HEK293 (cell line): ENCODE measurements around the gene CIROP.
A peak's percentile ranks its signal among the peaks of the same experiment; 100 is the strongest.

Experiments used
- CTCF ChIA-PET: fragments of 350-600 bp; formaldehyde crosslinking; extraction: SDS; loops from one replicate; lab custom pipeline; 2021; ENCODE audit warnings: antibody characterized with exemption; lab: Yijun Ruan, JAX
- POLR2A ChIA-PET: fragments of 300-600 bp; formaldehyde crosslinking; extraction: SDS; loops from one replicate; lab custom pipeline; 2020; ENCODE audit warnings: antibody characterized with exemption, inconsistent platforms; lab: Yijun Ruan, JAX
- H3K27ac ChIP-seq: fragments of 200-500 bp; sonication (Bioruptor generic); 2 replicates; pipeline ENCODE4 v1.5.1; 2014; ENCODE audit warnings: low read depth, low read length, control low read depth, inconsistent platforms; ENCODE audit errors: extremely low read depth
- H3K36me3 ChIP-seq, 2 experiments: fragments of 200-500 bp in 1 of 2; sonication (Bioruptor generic) in 1 of 2; 1 replicate in 1 of 2; 2 replicates in 1 of 2; pipeline ENCODE4 v1.5.1; 2014 to 2017; ENCODE audit warnings: inconsistent platforms in 2 of 2, low read length in 2 of 2; ENCODE audit not compliant: control insufficient read depth in 2 of 2, insufficient read depth in 1 of 2
- H3K4me1 ChIP-seq: fragments of 200-500 bp; sonication (Bioruptor generic); 2 replicates; pipeline ENCODE4 v1.5.1; 2014; ENCODE audit warnings: mild to moderate bottlenecking, low read length, inconsistent platforms; ENCODE audit not compliant: control insufficient read depth, insufficient read depth
- H3K4me3 ChIP-seq: 2 replicates; pipeline ENCODE4 v1.5.1; 2011; ENCODE audit warnings: low read depth, mild to moderate bottlenecking, control low read depth, low read length, moderate library complexity
- H3K9me3 ChIP-seq: fragments of 200-500 bp; sonication (Bioruptor generic); 2 replicates; pipeline ENCODE4 v1.5.1; 2014; ENCODE audit warnings: low read depth, low read length, inconsistent platforms; ENCODE audit not compliant: control insufficient read depth, insufficient read depth
- FEZF1 ChIP-seq: fragments of 450-650 bp; formaldehyde crosslinking; IDR thresholded peaks from 2 replicates; pipeline ENCODE4 v1.5.1; 2016; ENCODE audit warnings: missing biosample characterization, missing genetic modification characterization
- OVOL3 ChIP-seq: fragments of 450-650 bp; formaldehyde crosslinking; IDR thresholded peaks from 2 replicates; pipeline ENCODE4 v1.5.1; 2016; ENCODE audit warnings: missing biosample characterization, missing genetic modification characterization
- PRDM10 ChIP-seq: fragments of 450-650 bp; formaldehyde crosslinking; IDR thresholded peaks from 2 replicates; pipeline ENCODE4 v1.5.1; 2016; ENCODE audit warnings: missing biosample characterization, missing genetic modification characterization
- SCRT1 ChIP-seq: fragments of 450-650 bp; formaldehyde crosslinking; IDR thresholded peaks from 2 replicates; pipeline ENCODE4 v1.5.1; 2016; ENCODE audit warnings: missing biosample characterization, missing genetic modification characterization, borderline replicate concordance
- TSHZ1 ChIP-seq: fragments of 450-650 bp; formaldehyde crosslinking; IDR thresholded peaks from 2 replicates; pipeline ENCODE4 v1.5.1; 2016; ENCODE audit warnings: missing biosample characterization, missing genetic modification characterization, borderline replicate concordance
- WT1 ChIP-seq: fragments of 450-650 bp; formaldehyde crosslinking; IDR thresholded peaks from 2 replicates; pipeline ENCODE4 v1.5.1; 2016; ENCODE audit warnings: missing biosample characterization, missing genetic modification characterization
- ZBTB44 ChIP-seq: fragments of 450-650 bp; IDR thresholded peaks from 2 replicates; pipeline ENCODE4 v1.5.1; 2018; ENCODE audit warnings: missing biosample characterization, mild to moderate bottlenecking, missing genetic modification characterization
- ZIC2 ChIP-seq: fragments of 450-650 bp; formaldehyde crosslinking; IDR thresholded peaks from 2 replicates; pipeline ENCODE4 v1.5.1; 2016; ENCODE audit warnings: missing biosample characterization, missing genetic modification characterization
- ZNF138 ChIP-seq: fragments of 450-650 bp; formaldehyde crosslinking; IDR thresholded peaks from 2 replicates; pipeline ENCODE4 v1.5.1; 2016; ENCODE audit warnings: missing biosample characterization, missing genetic modification characterization, borderline replicate concordance
- ZNF157 ChIP-seq: fragments of 450-650 bp; formaldehyde crosslinking; IDR thresholded peaks from 2 replicates; pipeline ENCODE4 v1.5.1; 2016; ENCODE audit warnings: missing biosample characterization, missing genetic modification characterization
- ZNF175 ChIP-seq: fragments of 450-650 bp; formaldehyde crosslinking; IDR thresholded peaks from 2 replicates; pipeline ENCODE4 v1.5.1; 2016; ENCODE audit warnings: missing biosample characterization, missing genetic modification characterization
- ZNF26 ChIP-seq: fragments of 450-650 bp; formaldehyde crosslinking; IDR thresholded peaks from 2 replicates; pipeline ENCODE4 v1.5.1; 2016; ENCODE audit warnings: missing biosample characterization, missing genetic modification characterization
- ZNF366 ChIP-seq: fragments of 450-650 bp; formaldehyde crosslinking; conservative IDR thresholded peaks from 2 replicates; pipeline ENCODE4 v1.5.1; 2016; ENCODE audit warnings: missing biosample characterization, missing genetic modification characterization
- ZNF530 ChIP-seq: fragments of 450-650 bp; formaldehyde crosslinking; IDR thresholded peaks from 2 replicates; pipeline ENCODE4 v1.5.1; 2016; ENCODE audit warnings: low read depth, missing biosample characterization, missing genetic modification characterization
- ZNF571 ChIP-seq: fragments of 450-650 bp; formaldehyde crosslinking; IDR thresholded peaks from 2 replicates; pipeline ENCODE4 v1.5.0; 2017; ENCODE audit warnings: missing biosample characterization, missing genetic modification characterization
- ZNF600 ChIP-seq: fragments of 450-650 bp; formaldehyde crosslinking; IDR thresholded peaks from 2 replicates; pipeline ENCODE4 v1.5.1; 2016; ENCODE audit warnings: missing biosample characterization, missing genetic modification characterization
- ZNF692 ChIP-seq: fragments of 450-650 bp; formaldehyde crosslinking; IDR thresholded peaks from 2 replicates; pipeline ENCODE4 v1.5.1; 2016; ENCODE audit warnings: missing biosample characterization, missing genetic modification characterization
- ZNF837 ChIP-seq: fragments of 450-650 bp; formaldehyde crosslinking; IDR thresholded peaks from 2 replicates; pipeline ENCODE4 v1.5.1; 2016; ENCODE audit warnings: missing biosample characterization, missing genetic modification characterization
- ZNF843 ChIP-seq: fragments of 450-650 bp; formaldehyde crosslinking; IDR thresholded peaks from 2 replicates; pipeline ENCODE4 v1.5.1; 2016; ENCODE audit warnings: missing biosample characterization, missing genetic modification characterization

The CIROP gene

GRCh38 chr14:23103581-23103980, 1.2 kb downstream of the CIROP start:
- Histone ChIP-seq H3K4me1 (peaks cover 4% of the 10 kb centered on the region), H3K9me3 (no peaks in the 10 kb centered on the region), H3K4me3 (no peak overlapping the region), H3K36me3 (peaks cover 5 to 8% of the 10 kb centered on the region in 2 experiments), H3K27ac (no peak overlapping the region)
- ChIA-PET POLR2A (interaction anchor here (1.9 kb wide), 1 partner anchor 8 kb away, joined by 8 read pairs; the partner anchor contains the start of genes ACIN1 and C14orf119), CTCF (interaction anchor here (0.6 to 0.7 kb wide), 2 partner anchors 17 to 27 kb away, joined by 3 to 4 read pairs; no protein-coding TSS in a partner anchor)
- TF ChIP-seq ZNF837 (no peak), ZNF600 (peak; percentile 43; the same call in 1 of the 2 replicates)

- H3K4me3 ChIP-seq: no peak overlapping the region
- CTCF ChIA-PET: interaction anchor here (0.9 kb wide), 1 partner anchor 18 kb away, joined by 3 read pairs; no protein-coding TSS in a partner anchor
- no peak overlapping the region for H3K27ac ChIP-seq
- H3K36me3 ChIP-seq: peaks cover 8 to 15% of the 10 kb centered on the region in 2 experiments
- H3K4me1 ChIP-seq: peaks cover 4% of the 10 kb centered on the region
- H3K9me3 ChIP-seq: no peaks in the 10 kb centered on the region
- no peak for TF ChIP-seq WT1
- TF ChIP-seq FEZF1: no peak
- no peak for TF ChIP-seq ZNF843
- TF ChIP-seq SCRT1 (tag by site-specific recombination): no peak
- TF ChIP-seq ZNF175 (tag by site-specific recombination): no peak
- POLR2A ChIA-PET: interaction anchor here (0.5 kb wide), 1 partner anchor 80 kb away, joined by 3 read pairs; no protein-coding TSS in a partner anchor
Measured at GRCh38 chr14:23102801-23103200, 2.0 kb downstream of the CIROP start.

- Histone ChIP-seq H3K9me3 (no peaks in the 10 kb centered on the region), H3K36me3 (peaks cover 8 to 22% of the 10 kb centered on the region in 2 experiments), H3K27ac (no peak overlapping the region), H3K4me1 (peaks cover 4% of the 10 kb centered on the region), H3K4me3 (no peak overlapping the region)
- ChIA-PET POLR2A (interaction anchor here (0.5 kb wide), 1 partner anchor 81 kb away, joined by 3 read pairs; no protein-coding TSS in a partner anchor), CTCF (interaction anchor here (0.9 to 1.8 kb wide), 4 partner anchors 10 to 116 kb away, joined by 3 to 7 read pairs (median 3); no protein-coding TSS in a partner anchor)
- TF ChIP-seq ZIC2 (tag by site-specific recombination) (no peak), ZBTB44 (no peak), ZNF138 (no peak), ZNF571 (no peak), OVOL3 (tag by site-specific recombination) (no peak), ZNF366 (tag by site-specific recombination) (no peak), ZNF692 (no peak), ZNF157 (tag by site-specific recombination) (no peak), ZNF530 (tag by site-specific recombination) (no peak), ZNF26 (tag by site-specific recombination) (no peak), TSHZ1 (tag by site-specific recombination) (no peak), PRDM10 (tag by site-specific recombination) (no peak)
Measured at GRCh38 chr14:23101986-23102625, 2.7 kb downstream of the CIROP start.
